CD4-positive, alpha-beta T cell treated with Interleukin-12 subunit alpha and Interleukin-12 subunit beta, for 1 hour (primary cell): ENCODE measurements around the gene FCHSD2.
"Not testable (repeated sequence)": the region's sequence is repeated elsewhere in the genome, so short reads cannot be mapped to it uniquely, and the experiment has no call there.

Experiments
- DNase-seq: peaks from one replicate; pipeline ENCODE4 v3.0.0-alpha.2; 2020

FCHSD2 gene

GRCh38 chr11:72813740-72814285 is 328.3 kb downstream of the FCHSD2 start:
- DNase-seq, result no peak

- DNase-seq, result peak; percentile 77
Observed at GRCh38 chr11:72812967-72813739, 329.0 kb downstream of the FCHSD2 start.

- no peak for DNase-seq
Observed at GRCh38 chr11:72812604-72812966, 329.5 kb downstream of the FCHSD2 start.

- not testable (repeated sequence) for DNase-seq
Observed at GRCh38 chr11:72811686-72812085, 330.4 kb downstream of the FCHSD2 start.

- DNase-seq, result no peak
Observed at GRCh38 chr11:72808331-72808798, 333.8 kb downstream of the FCHSD2 start.

GRCh38 chr11:72807792-72808191 is 334.3 kb downstream of the FCHSD2 start:
- DNase-seq, result no peak

- DNase-seq, result no peak
Observed at GRCh38 chr11:72807021-72807693, 335.0 kb downstream of the FCHSD2 start.

- DNase-seq, result not testable (repeated sequence)
Observed at GRCh38 chr11:72806378-72806777, 335.7 kb downstream of the FCHSD2 start.

GRCh38 chr11:72805216-72805615 is 336.9 kb downstream of the FCHSD2 start:
- no peak for DNase-seq

GRCh38 chr11:72802822-72803221 is 339.3 kb downstream of the FCHSD2 start:
- DNase-seq, result no peak

GRCh38 chr11:72799441-72799840 is 342.7 kb downstream of the FCHSD2 start:
- no peak for DNase-seq

GRCh38 chr11:72798361-72798760 is 343.8 kb downstream of the FCHSD2 start:
- no peak for DNase-seq

- DNase-seq, result peak; percentile 96
Observed at GRCh38 chr11:72793425-72794367, 348.4 kb downstream of the FCHSD2 start, which contains the start of gene STARD10. Gene STARD10, minus strand, starts transcription at chr11:72794047. Its CDS starts 12,866 bp downstream, at chr11:72781181.

- no peak for DNase-seq
Observed at GRCh38 chr11:72793076-72793424, 349.1 kb downstream of the FCHSD2 start.

GRCh38 chr11:72792437-72793021 is 349.6 kb downstream of the FCHSD2 start:
- DNase-seq, result no peak

- not testable (repeated sequence) for DNase-seq
Observed at GRCh38 chr11:72791228-72791627, 350.9 kb downstream of the FCHSD2 start.

GRCh38 chr11:72789493-72790131 is 352.5 kb downstream of the FCHSD2 start:
- DNase-seq, result no peak

GRCh38 chr11:72788241-72788640 is 353.9 kb downstream of the FCHSD2 start:
- DNase-seq, result no peak

GRCh38 chr11:72787216-72788104 is 354.7 kb downstream of the FCHSD2 start:
- no peak for DNase-seq
